Activated CD4-positive, alpha-beta T cell treated with anti-CD3 and anti-CD28 coated beads, Interleukin-2, amount 10 ng/mL, durations not matched to agents 24 days and 14 days (primary cell): ENCODE results near the gene CITED1. TPM values are rescaled to one million over a fixed set of nuclear protein-coding genes. Genes with fewer than 3 reads are reported as not detected.

Experiments
- total RNA-seq: library from RNA; stranded (reverse); gene quantifications from 2 replicates; pipeline ENCODE4 v1.2.3, GENCODE V29; 2022

CITED1 gene
- total RNA-seq, 1 donor from 2014 or later = not detected

Other genes with a start within 250 kb of the CITED1 start
- gene RTL5, start 174.0 kb downstream of the CITED1 start, total RNA-seq = 0.19 and 0.21 TPM in 2 replicates
- 10.8 and 11.3 TPM in 2 replicates for gene PIN4, start 124.2 kb downstream of the CITED1 start, total RNA-seq
- 8.1 and 8.3 TPM in 2 replicates for gene ERCC6L, start 66.9 kb downstream of the CITED1 start, total RNA-seq
- gene RPS4X, start 28.7 kb downstream of the CITED1 start, total RNA-seq = 1,047 and 1,054 TPM in 2 replicates